GM18870 (cell line): ENCODE data around the gene DCD.
A peak's percentile ranks its signal among the peaks of the same experiment; 100 is the strongest.

ENCODE experiments used
- ATAC-seq: cut with Tn5 transposase; IDR thresholded peaks from one replicate; pipeline ENCODE4 v1.9.1; 2021; ENCODE audit warnings: moderate library complexity; ENCODE audit not compliant: unreplicated experiment

Gene DCD

GRCh38 chr12:54608769-54609168 is 39.4 kb downstream of the DCD start:
- no peak for ATAC-seq

GRCh38 chr12:54608156-54608555 is 40.0 kb downstream of the DCD start:
- ATAC-seq: no peak

GRCh38 chr12:54606556-54606955 is 41.6 kb downstream of the DCD start:
- ATAC-seq: no peak

GRCh38 chr12:54605138-54605970 is 42.8 kb downstream of the DCD start:
- ATAC-seq: no peak

GRCh38 chr12:54604436-54604835 is 43.7 kb downstream of the DCD start:
- no peak for ATAC-seq

GRCh38 chr12:54603872-54604271 is 44.3 kb downstream of the DCD start:
- ATAC-seq: no peak

GRCh38 chr12:54603173-54603814 is 44.9 kb downstream of the DCD start:
- peak; percentile 92 for ATAC-seq

- no peak for ATAC-seq
Measured at GRCh38 chr12:54602661-54603060, 45.5 kb downstream of the DCD start.

- ATAC-seq: no peak
Measured at GRCh38 chr12:54601841-54602240, 46.3 kb downstream of the DCD start.

GRCh38 chr12:54598970-54599369 is 49.2 kb downstream of the DCD start:
- ATAC-seq: no peak

GRCh38 chr12:54596526-54596946 is 51.6 kb downstream of the DCD start:
- no peak for ATAC-seq

GRCh38 chr12:54595471-54595870 is 52.7 kb downstream of the DCD start:
- ATAC-seq: no peak
